ENCODE results near the gene IQCM.
"Not testable (repeated sequence)": the region's sequence is repeated elsewhere in the genome, so short reads cannot be mapped to it uniquely, and the experiment has no call there.

Gene IQCM

DNA sequence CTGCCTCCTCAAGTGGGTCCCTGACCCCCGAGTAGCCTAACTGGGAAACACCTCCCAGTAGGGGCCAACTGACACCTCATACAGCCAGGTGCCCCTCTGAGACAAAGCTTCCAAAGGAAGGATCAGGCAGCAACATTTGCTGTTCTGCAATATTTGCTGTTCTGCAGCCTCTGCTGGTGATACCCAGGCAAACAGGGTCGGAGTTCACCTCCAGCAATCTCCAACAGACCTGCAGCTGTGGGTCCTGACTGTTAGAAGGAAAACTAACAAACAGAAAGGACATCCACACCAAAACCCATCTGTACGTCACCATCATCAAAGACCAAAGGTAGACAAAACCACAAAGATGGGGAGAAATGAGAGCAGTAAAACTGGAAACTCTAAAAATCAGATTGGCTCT lies 347.0 kb downstream of the IQCM start:
- not testable (repeated sequence) for DNase-seq (ENCODE audit: low read depth)

DNA sequence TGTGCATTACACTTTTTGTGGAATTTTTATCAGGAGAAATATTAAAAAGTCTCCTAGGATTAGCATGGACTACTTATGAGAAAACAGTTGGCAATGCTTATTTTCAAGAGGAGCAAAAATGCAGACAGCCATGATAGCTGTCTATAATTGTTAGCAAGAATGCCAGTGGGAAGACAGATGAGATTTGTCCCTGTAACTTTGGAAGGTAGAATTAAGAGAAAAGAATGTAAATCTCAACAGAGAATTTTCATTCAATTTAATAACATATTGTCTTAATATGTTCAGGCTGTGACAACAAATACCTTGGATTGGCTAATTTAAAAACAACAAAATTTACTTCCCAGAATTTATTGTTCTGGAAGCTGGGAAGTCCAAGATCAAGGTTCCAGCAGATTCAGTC lies 349.2 kb downstream of the IQCM start:
- DNase-seq (ENCODE audit: low read depth), result no peak

DNA sequence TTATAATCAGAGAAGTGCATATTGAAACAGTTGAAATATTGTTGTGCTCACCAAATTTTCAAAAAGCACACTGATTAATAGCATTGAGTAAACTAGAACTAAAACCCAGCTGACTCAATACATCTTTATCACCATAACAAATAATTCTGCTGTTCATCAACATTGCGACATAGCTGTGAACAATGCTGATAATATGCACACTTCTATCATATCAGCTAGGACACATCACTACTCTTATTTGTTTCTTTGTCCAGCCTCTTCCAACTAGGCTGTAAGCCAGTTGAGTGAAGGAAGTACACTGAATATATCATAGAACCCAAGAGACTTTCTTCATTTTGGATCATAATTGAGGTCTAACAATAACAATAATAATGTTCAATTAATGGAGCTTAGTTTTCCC lies 349.7 kb downstream of the IQCM start:
- DNase-seq (ENCODE audit: low read depth), result no peak

DNA sequence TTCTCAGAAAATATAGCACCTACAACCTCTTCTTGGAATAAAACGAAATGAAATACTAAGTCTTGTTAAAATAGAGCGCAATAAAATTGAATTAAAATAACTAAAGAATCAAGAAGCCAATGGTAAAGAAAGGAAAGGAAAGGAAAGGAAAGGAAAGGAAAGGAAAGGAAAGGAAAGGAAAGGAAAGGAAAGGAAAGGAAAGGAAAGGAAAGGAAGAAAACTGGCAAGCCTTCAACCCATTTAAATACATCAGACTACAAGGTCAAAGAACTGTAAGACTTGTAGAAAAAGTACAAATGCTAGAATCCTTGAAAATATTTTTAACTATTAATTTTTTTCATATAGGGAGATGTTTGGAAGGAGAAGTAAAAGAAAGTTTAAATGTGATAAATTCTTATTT lies 372.1 kb downstream of the IQCM start:
- no peak for DNase-seq (ENCODE audit: low read depth)

DNA sequence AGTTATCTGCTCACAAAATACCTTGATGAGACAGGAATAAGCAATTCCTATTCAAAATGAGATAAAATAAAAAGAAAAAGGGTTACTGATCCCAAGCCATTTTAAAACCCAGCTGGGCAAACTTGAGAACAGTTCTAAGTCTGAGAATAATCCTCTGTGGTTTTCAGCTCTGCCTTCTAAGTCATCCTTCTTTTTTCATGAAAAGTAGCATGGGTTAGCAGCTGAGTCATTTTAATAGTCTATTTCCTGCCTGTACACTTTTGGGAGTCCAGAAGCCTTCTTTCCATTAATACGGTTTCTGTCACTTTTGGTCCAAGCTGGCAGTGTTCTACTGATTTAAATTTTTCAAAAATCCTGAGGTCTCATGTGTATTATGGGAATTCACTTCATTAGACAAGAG lies 374.3 kb downstream of the IQCM start:
- no peak for DNase-seq (ENCODE audit: low read depth)

DNA sequence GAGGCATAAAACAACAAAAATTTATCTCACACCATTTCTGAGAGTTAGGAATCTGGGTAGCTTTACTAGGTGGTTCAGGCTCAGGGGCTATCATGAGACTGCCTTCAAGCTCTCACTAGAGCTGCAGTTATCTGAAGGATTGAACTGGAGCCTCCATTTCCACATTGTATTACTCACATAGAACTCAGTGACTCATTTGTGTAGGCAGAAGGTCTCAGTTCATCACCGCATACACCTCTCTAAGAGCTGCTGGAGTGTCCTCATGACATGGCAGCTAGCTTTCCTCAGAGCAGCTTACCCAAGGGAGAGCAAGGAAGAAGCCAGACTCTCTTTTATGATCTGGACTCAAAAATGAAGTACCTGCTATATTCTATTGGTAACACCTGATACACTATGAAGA lies 389.2 kb downstream of the IQCM start:
- DNase-seq (ENCODE audit: low read depth), result no peak

DNA sequence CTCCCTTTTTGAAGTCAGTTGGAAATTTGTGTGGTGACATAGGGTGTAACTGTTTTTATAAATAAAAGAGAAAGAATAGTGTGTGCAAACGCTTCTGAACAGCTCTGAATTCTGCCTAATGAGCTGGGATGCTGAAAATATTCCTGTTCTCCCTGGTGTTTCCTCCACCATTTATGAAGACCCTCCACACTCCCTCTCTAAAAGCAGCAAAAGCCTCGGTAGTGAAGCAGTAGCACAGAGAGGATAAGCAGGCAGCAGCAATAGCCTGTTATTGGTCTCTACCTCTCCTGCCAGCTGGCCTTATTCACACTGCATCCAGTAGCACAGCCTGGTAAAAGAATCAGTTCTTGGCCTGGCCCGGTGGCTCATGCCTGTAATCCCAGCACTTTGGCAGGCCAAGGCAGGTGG lies 406.1 kb downstream of the IQCM start:
- DNase-seq (ENCODE audit: low read depth), result no peak

DNA sequence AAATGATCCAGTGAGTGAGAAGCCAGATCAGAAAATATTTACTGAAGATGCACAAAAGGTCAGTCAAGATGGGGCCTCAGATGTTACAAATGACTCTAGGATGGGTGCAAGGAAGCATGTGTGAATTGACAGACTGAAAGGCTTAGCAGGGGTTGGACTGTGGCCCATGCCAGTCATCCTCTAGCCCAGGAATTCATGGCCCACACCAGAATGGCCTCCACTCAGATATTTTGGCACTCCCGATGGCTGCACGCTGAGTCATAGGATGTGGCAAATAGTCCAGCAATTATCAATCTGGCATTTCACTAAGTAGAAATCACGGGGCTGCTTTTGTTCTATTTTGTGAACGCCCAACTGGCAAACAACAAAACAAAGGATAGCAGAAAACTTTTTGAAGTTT lies 406.5 kb downstream of the IQCM start:
- DNase-seq (ENCODE audit: low read depth), result no peak

DNA sequence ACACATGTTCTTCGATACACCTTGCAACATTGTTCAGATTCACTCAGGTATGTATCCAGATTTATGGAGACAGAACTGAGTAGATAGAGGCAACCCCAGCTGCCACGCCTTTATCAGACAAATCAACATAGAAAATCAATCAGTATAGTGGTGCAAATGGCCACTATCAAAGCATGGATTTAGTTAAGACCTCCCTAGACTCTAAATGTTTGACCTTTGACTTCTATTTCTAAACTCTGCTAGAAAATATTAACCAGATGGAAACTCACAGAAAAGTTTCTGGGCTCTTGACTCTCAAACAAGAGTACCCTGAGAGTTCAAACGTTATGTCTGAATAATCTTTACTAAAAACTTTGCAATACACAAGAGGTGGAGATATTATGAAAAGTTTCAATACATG lies 411.5 kb downstream of the IQCM start:
- no peak for DNase-seq (ENCODE audit: low read depth)

DNA sequence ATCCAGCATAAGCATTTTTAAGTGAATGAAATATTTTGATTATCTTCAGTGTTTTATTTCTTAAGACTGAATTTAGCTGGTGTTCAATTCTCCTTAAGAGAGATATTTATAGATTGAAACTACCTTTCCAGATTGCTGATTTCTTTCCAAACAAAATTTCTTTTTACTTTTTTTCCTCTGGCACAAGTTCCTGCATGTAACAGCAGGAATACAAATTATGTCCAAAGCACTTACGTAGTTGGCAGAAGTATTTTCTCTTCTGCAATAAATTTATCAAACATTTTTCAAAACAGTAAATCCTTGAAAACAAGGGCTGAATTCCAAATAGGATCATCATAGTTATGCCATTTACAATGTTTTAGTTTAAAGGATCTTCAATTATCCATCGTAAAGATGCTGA lies 412.6 kb downstream of the IQCM start:
- DNase-seq (ENCODE audit: low read depth), result no peak

DNA sequence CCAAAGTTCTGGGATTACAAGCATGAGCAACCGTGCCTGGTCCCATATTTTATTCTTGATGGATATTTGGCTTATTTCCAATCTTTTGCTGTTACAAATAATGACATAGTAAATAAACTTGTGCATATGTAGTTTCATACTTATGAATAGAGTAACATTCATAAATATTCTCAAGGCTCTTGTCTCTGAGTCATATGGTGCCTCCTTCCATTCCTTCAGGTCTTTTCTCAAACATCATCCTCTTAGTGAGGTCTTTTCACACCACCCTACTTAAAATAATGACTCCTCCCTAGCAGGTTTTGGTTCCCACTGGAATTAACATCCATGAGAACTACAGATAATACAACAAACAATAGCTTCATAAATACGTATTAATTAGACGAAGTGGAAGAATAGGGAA lies 416.6 kb downstream of the IQCM start:
- DNase-seq (ENCODE audit: low read depth), result no peak

DNA sequence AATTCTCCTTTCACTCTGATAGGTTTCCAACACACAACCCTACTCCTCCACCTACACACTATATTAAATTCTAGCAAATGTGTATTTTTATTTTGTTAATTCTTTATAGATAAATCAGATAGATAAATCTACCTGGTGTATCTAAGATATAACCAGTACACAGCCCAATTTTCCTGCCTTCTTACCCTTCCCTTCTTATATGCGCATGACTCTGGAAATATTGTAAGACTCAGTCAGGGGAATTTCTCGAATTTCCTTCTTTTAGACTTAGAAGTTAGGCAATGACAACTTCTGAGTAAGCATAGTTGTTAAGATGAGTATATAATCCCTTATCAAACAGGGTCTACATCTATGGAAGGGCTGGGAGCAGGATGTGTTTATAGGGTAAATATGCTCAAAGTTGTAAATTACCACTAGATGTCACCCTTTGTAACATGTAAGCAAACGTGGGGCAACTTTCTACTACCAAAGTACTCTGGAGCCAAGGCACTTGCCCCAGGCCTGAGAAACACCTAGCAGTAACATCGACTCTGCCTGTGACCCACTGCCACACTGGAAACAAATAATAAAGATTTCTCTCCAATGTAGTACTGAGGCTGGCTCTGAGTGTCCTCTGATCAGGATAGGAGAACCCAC lies 444.7 kb downstream of the IQCM start:
- no peak for DNase-seq (ENCODE audit: low read depth)

DNA sequence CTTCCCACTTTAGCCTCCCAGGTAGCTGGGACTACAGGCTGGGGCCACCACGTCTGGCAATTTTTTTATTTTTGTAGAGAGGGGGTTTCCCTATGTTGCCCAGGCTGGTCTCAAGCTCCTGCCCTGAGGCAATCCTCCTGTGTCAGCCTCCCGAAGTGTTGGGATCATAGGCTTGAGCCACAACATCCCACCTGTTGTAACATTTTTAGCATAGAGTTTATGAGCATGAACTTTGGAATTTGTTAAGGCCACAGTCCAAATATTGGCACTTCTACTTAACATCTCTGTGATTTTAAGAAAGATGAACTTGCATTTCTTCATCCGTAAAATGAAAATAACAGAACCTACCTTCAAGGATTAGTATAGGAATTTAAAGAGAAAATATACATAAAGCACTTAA lies 445.6 kb downstream of the IQCM start:
- DNase-seq (ENCODE audit: low read depth), result no peak

DNA sequence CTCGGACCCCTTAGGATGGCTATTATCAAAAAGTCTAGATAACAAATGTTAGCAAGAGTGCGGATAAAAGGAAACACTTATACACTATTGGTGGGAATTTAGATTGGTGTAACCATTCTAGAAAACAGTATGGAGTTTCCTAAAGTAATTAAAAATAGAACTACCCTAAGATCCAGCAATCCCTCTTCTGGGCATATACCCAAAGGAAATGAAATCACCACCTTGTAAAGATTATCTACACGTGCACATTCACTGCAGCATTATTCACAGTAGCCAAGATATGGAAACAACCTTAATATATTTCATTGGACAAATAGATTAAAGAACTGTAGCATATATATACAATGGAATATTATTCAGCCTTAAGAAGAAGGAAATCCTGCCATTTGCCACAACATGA lies 462.4 kb downstream of the IQCM start:
- no peak for DNase-seq (ENCODE audit: low read depth)

DNA sequence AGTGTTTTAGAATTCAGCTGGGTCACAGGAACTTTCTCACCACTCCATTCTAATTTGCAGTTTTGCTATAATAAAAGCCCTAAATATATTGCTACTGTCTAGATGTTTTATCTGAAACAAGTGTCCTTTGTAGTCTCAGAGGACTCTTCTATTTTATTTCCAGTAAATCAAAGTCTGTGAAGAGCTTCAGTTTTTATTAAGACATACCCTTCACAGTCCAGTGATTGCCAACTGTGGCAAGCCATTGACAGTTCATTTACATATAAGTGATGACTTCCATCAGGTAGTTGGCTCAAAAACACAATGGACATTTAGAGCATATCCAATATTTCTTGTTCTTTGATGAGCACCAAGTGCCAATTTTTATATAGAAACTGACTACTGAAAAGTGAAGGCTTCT lies 466.1 kb downstream of the IQCM start:
- DNase-seq (ENCODE audit: low read depth), result no peak

DNA sequence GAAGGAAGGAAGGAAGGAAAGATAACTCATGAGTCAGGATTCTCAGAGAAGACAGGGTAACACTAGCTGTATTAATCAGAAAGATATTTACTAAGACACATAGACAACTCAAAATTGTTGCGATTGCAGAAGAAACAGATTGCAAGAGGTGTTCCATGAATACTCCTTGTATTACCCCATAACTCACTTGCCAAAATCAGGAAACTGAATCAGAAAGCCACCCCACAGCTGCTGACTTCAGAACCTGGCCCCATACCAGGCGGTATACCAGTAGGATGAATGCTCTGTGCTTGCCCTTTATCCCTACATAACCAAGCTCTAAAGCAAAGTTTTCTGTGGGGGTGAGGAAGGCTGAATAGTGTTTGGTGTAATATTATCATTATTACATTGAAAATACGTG lies 468.5 kb downstream of the IQCM start:
- no peak for DNase-seq (ENCODE audit: low read depth)

DNA sequence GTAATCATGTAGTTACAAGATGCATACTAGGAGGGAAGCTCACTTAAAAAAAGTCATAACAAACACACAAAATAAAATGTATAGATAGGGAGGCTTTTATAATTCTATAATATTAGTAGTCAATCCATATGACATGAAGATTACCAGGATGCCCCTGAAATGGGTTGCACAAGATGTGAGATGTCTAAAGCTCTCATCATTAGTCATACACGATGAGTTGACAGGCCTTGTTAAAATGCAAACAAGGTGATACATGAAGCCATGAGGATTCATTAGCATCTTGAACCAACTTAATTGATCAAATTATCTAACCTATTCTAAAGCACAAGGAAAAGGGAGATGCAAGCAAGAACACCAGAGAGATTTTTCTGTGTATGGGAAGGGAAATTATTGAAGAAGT lies 470.2 kb downstream of the IQCM start:
- no peak for DNase-seq (ENCODE audit: low read depth)

DNA sequence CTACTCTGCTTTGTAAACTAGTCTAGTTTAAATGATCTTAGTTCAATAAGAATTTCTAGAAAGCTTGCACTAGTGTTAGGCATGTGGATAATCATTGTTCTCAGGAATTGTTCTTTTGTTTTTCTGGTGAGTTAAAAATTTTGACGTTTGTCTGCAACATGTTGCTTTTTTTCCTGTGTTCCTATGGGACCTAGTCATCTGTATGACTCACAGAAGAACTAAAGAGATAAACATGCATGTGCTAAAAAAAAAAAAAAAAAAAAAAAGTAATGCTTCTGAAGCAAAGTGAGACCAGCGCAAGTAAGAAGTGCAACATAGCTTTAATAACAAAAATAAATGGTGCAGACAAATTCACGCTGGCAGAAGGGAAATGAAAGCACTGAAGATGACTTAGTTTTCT lies 471.2 kb downstream of the IQCM start:
- DNase-seq (ENCODE audit: low read depth), result no peak

DNA sequence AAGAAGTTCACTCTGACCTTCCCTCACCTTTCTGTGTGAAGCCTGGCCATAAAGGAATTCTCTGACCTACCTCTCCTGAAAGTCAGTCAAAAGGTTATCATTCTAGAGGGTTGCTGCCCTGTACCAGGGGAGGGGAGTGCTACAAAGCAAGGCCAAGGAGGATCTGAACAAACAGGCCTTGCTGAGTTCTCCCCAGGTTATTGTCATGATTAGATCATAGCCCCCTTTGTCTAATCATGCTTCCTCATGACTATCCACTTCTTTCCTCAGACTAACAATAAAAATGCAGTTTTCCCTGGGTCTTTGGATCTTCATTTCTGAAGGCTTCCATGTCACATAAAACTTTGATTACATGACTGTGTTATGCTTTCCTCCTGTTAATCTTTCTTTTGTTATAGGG lies 472.0 kb downstream of the IQCM start:
- DNase-seq (ENCODE audit: low read depth), result no peak

DNA sequence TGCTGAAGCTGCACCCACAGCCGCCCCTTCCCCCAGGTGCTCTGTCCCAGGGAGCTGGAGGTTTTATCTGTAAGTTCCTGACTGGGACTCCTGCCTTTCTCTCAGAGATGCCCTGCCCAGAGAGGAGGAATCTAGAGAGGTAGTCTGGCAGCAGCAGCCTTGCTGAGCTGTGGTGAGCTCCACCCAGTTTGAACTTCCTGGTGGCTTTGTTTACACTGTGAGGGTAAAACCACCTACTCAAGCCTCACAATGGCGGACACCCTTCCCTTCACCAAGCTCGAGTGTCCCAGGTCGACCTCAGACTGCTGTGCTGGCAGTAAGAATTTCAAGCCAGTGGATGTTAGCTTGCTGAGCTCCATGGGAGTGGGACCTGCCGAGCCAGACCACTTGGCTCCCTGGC lies 474.5 kb downstream of the IQCM start:
- DNase-seq (ENCODE audit: low read depth), result not testable (repeated sequence)

DNA sequence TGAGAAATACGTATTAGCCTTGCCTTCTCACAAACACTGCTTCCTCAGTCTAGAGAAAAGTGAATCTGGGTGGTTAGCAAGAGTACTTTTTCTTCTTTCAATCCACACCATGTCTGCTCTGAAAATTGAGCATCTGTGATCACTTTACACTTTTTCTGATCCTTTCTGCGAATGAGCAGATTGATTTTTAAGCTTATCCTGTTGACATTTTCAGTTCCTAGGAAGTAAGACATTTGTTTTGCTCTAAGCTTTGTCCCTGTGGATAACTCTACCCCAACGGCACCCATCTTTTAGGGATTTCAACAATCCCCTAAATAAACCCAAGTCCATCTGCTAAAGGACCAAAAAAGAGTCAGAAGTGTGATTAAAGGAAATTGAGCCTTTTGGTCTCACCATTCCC lies 487.5 kb downstream of the IQCM start:
- no peak for DNase-seq (ENCODE audit: low read depth)

DNA sequence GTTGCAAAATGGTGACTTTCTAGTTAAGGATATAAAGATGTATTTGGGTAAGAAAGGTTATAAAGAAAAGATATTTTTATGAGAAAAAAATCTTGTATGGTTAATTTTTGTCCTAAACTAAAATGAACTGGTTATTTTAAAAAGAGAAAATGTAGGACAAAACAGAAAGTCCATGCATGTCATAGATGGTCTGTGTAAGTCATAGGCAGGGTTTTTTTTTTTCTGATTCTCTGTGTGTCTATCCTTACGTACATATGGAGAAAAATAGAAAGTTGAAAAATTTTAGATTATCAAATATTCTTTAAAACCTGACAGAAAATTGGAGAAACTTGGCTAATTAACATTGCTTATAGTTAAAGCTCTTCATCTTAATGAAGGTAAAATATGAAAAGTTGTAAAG lies 493.4 kb downstream of the IQCM start:
- no peak for DNase-seq (ENCODE audit: low read depth)

DNA sequence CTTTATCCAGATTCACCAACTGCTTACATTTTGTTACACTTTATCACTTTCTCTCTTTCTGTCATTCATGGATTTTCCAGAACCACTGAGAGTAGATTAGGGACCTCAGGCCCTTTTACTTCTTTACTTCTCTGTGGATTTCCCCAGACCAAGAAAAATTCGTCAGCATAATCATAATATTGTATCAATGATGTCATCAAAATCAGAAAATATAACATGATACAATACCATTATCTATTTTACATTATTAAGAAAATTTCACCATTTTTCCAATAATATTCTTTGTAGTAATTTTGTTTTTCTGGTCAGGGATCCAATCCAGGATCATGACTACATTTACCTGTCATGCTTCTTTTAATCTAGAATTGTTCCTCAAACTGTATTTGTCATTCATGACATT lies 494.2 kb downstream of the IQCM start:
- no peak for DNase-seq (ENCODE audit: low read depth)

DNA sequence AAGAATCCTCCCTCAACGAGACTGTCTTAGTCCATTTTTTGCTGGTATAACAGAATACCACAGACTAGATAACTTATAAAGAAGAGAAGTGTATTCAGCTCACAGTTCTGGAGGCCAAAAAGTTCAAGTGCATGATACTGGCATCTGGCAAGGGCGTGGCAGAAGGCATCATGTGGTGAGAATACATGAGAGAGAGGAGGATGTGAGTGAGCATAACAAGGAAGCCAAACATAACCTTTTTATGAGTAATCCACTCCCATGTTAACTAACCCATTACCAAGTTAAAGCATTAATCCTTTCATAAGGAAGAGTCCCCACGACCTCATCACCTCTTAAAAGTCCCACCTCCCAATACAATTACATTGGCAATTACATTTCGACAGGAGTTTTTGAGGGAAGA lies 504.6 kb downstream of the IQCM start:
- no peak for DNase-seq (ENCODE audit: low read depth)

DNA sequence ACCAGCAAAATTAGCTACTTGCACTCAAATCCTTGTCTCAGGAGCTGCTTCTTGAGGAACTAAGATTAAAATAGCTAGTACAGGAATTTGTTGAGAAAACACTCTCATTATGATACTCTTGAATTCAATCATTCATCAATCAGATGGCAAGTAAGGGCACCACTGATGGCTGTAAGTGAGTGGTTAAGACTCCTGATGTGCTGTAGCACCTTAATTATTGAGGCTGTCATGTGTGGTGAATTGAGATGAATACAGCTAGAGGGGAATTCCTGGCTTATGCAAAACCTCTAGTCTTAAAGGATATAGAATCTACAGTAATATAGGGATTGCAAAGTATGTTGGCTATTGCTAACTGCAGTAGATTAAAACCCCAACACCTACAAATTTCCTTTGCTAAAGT lies 509.1 kb downstream of the IQCM start:
- DNase-seq (ENCODE audit: low read depth), result no peak
